Activated CD4-positive, alpha-beta T cell treated with anti-CD3 and anti-CD28 coated beads for 48 hours (primary cell): ENCODE data around the gene GPR3.

Source experiments
- DNase-seq: peaks from one replicate; pipeline ENCODE4 v3.0.0-alpha.2; 2020

Gene GPR3, protein sequence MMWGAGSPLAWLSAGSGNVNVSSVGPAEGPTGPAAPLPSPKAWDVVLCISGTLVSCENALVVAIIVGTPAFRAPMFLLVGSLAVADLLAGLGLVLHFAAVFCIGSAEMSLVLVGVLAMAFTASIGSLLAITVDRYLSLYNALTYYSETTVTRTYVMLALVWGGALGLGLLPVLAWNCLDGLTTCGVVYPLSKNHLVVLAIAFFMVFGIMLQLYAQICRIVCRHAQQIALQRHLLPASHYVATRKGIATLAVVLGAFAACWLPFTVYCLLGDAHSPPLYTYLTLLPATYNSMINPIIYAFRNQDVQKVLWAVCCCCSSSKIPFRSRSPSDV

DNA sequence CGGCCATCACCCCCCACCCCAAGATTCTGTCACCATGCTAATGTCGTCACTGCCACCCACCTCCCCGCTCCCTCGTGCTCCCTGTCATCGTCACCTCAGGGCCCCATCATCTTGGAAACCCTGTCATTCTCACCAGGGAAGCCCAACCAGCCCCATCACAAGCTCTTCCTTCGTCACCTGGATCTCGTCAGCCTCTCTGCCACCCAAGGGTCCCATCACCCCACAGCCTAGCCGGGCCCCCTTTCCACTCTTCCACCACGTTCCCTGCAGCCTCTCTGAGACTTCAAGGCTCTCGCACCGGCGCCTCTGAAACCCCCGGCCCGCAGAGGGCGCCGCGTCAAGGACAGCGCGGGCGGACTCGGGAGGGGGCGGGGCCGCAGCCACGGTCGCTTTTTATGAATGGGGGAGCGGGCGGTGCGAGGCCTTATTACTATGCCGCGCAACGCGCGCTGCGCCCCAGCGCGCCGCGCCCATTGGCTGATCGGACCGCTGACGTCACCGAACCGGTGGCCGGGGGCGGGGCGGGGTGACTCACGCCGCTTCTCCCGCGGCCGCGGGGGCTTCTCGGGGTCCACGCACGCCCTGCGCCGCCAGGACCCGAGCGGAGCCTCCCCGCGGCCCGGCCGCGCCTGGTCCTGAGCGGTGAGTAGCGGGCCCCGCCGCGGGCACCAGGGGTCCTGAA lies at the start of gene GPR3:
GPR3 (plus strand) TSS at position 527 of the 682 bp plus-strand sequence. CDS start 1,177 bp downstream, outside the sequence.
- peak; percentile 97 for DNase-seq

DNA sequence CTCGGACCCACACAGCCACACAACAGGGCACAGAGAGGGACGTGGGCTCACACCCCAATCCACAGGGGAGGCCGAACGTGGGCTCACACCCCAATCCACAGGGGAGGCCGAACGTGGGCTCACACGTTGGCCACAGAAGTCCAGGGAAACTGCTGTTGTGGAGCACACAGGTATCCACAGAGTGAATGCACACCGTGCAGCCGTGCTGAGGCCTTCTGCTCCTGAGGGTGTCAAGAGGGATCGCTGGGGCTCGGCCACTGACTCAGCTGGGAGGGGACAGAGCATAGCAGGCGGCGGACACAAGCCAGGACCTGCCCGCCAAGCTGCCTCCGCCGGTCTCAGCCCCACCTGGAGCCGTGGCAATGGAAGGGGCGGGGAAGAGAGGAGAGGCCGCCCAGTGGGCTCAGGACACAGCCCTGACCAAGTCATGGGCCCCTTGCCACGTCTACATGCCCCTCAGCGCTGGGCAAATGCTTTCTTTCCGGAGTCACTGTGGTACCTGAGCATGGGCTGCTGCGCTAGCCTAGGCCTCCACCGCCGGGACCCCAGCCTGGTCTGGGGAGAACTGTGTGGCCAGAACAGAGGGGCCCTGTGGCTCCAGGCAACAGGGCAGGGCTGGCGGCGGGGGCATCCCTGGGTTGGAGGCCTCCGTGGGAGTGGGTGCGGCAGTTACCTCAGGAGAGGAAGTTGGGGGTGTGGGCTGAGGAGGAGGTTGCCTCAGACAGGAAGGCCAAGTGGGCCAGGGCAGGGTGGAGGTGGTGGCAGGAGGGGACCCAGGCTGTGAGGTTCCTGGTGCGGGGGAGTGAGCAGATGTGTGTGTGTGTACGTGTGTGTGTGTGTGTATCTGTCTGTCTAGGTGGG lies 49.4 kb upstream of the GPR3 start:
- DNase-seq: peak; percentile 65

DNA sequence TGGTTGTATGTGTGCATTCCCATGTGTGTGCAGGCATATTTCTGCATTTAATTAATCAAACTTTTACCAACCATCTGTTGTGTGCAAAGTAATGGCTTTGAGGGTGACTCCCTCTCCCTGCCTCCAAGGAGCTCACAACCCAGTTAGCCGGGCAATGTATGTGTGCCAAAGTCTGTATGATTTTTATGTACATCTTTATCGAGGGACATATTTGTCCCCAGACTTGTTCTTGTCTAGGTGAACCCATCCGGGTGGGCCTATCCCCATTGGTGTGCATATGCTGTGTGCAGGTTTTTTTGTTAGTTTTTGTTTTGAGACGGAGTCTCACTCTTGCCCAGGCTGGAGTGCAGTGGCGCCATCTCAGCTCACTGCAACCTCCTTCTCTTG lies 48.8 kb upstream of the GPR3 start:
- no peak for DNase-seq

DNA sequence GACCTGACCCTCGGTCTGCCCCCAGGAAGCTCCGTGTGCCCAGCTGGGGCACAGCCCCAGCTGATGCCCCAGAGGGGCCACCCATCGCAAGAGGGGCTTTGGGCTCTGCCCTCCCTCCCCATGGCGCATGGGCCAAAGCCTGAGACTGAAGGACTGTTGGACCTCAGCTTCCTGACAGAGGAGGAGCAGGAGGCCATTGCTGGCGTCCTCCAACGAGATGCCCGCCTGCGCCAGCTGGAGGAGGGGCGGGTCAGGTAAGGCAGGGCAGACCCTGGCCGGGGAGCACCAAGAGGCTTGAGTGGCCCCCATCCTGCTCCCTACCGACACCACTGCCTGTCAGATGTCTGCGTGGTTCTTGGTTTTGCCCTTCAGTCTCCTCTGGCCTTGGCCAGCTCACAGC lies 47.1 kb upstream of the GPR3 start:
- DNase-seq: no peak

DNA sequence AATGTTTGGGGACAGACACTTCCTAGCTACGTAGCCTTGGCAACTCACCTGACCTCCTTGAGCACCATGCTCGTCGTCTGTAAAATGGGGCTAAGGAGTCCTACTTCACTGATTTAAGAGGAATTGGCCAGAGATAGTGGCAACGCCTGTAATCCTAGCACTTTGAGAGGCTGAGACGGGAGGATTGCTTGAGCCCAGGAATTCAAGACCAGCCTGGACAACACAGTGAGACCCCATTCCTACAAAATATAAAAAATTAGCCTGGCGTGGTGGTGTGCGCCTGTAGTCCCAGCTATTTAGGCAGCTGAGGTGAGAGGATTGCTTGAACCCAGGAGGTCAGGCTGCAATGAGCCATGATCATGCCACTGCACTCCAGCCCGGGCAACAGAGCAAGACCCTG lies 46.1 kb upstream of the GPR3 start:
- DNase-seq: no peak

DNA sequence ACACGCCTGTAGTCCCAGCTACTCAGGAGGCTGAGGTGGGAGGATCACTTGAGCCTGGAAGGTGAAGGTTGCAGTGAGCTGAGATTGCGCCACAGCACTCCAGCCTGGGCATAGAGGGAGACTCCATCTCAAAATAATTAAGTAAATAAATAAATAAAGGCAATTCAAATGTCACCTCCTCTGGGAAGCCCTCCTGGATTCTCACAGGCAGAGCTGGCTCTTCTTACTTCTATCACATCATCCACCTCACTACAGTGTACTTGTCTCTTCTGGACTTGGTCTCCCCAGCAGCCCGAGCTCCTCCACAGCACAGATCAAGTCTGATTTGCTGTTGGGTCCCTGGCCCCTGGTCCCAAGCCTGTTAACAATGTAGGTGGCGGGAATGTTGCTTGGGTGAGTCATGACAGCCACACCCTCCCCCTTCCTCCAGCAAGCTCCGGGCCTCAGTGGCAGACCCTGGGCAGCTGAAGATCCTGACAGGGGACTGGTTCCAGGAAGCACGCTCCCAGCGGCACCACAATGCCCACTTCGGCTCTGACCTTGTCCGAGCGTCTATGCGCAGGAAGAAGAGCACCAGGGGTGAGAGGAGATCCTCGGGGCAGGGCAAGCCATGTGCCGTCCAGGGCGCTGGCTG lies 45.3 kb upstream of the GPR3 start:
- no peak for DNase-seq

DNA sequence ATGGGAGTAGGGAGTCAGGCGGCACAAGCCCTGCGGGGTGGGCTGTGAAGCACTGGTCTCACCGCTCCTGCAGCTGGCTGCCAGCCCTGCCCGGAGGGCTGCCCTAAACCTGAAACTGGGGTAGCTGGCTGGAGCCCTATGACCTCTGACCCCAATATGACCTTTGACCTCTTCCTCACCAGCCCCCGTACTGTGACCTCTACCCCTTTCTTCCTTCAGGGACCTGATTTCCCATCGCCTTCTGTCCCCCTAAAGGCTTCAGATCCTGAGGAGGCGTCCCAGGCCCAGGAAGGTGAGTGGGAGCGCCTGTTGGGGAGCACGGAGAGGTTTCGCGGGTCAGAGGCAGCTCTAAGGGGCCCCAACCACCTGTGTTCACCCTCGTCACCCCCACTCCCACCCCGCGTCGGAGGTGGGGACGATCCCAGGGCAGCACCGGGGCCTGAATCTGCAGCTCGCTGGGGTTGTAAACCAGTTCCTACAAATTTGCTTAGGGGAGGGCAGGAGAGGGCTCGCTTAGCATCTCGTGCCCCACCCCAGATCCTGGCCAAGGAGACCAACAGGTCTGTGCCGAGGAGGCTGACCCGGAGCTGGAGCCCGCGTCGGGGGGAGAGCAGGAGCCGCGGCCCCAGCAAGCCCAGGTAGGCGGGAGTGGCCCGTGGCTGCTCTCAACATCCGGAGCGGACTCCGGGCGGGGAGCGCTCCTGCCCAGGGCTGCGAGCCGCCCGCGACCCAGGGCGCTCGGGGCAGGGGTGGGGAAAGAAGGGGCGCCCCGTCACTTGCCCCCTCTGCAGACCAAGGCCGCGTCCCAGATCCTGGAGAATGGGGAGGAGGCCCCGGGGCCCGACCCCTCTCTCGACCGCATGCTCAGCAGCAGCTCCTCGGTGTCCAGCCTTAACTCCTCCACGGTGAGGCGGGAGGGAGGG lies 43.3 kb upstream of the GPR3 start:
- peak; percentile 40 for DNase-seq

DNA sequence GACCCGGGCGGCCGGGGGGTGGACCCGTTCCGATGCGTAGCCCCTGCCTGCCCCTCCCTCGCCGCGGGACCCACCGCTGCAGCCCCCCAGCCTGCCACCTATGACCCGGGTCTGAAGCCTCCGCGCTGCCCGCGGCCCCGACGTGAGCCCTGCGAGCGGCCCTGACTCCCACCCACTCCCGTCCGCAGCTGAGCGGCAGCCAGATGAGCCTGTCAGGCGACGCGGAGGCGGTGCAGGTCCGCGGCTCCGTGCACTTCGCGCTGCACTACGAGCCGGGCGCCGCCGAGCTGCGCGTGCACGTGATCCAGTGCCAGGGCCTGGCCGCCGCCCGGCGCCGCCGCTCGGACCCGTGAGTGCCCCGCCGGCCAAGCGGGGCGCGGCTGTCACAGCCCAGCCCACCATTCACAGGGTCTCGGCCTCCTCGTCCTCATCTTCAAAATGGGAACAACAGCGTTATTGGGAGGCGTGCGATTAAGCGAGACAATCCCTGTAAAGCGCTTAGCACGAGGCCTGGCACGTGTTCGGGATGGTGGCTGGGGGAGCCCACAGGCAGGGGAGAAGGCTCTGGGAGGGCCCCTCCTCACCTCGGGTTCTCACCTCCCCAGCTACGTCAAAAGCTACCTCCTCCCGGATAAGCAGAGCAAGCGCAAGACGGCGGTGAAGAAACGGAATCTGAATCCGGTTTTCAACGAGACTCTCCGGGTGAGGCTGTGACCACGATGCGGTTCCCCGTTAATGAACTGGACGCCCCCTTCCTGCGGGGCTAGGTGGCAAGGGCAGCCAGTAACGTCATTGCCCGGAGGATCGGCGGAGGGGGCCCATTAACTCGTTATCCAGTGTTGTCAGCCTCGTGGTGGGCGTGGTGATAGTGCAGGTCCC lies 42.4 kb upstream of the GPR3 start:
- peak; percentile 39 for DNase-seq

DNA sequence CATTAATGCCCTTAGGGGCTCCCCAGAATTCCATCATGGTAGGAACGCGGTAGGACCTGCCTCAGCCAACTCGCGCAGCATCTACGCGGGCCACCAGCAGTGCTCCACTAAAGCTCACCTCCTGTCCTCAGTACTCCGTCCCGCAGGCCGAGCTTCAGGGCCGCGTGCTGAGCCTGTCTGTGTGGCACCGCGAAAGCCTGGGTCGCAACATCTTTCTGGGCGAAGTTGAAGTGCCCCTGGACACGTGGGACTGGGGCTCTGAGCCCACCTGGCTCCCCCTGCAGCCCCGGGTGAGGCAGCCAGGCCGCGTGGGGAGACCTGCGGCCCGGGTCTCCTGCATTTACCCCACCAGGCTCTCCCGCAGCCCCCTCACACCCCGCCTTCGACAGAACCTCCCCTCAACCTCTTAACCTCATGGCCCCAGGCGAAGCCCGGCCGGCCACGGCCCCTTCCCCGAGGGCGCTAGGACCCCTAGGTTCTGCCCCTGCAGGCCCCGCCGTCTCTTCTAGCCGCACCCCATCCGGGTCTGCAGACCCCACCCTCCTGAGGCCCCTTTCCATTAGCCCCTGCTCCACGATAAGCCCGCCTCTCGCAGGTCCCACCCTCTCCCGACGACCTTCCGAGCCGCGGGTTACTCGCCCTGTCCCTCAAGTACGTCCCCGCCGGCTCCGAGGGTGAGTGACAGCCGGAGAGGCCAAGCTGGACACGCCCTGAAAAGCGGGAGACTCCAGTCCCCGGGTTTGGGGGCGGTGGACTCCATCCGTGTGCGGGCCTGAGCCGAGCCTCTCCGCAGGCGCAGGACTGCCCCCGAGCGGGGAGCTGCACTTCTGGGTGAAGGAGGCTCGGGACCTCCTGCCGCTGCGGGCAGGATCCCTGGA lies 41.5 kb upstream of the GPR3 start:
- DNase-seq: no peak

DNA sequence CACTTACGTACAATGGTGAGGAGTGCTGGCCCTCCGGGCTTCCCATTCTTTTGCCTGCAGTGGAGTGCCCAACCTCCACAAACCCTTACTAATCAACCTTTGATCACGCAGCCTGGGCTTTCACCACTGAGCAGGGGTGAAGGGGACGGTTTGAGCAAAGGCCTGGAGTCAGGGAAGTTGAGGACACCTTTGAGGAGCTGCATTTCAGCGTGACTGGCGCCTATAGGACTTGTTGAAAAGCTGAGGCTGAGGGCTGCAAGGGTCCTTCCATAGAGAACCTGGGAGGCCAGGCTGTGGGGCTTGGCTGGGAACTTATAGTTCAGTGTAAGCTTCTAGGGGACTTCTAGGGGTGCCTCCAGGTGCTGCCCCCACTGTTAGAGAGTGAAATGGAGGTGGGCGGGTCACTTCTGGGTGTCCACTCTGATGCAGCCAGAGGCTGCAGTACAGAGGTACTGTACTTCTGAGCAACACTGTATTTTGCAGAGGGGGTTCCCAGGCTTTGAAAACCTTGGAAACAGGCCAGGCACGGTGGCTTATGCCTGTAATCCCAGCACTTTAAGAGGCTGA lies 40.8 kb upstream of the GPR3 start:
- DNase-seq: no peak

DNA sequence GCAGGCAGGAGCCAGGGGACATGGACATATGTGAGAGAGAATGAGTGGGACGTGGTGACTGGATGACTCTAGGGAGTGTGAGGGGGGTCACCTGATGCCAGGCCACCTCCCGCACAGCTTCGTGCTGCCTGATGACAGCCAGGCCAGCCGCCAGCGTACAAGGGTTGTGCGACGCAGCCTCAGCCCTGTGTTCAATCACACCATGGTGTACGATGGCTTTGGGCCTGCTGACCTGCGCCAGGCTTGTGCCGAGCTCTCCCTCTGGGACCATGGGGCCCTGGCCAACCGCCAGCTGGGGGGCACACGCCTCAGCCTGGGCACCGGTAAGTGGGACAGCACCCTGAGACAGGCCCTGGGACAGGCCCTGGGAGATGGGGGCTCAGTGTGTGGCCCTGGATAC lies 39.3 kb upstream of the GPR3 start:
- no peak for DNase-seq

DNA sequence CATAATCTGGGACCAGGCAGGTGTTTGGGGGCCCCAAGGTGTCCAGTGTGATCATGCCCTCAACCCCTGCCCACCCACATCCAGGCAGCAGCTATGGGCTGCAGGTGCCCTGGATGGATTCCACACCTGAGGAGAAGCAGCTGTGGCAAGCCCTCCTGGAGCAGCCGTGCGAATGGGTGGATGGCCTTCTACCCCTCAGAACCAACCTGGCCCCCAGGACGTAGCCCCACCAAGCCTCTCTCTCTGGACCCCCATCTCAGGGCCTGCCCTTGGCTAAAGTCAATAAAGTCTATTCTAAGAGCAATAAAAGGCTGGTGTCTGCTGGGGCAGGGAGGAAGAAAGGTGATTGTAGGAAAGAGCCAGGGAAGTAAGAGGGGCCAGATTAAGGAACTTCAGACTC lies 38.8 kb upstream of the GPR3 start:
- no peak for DNase-seq

DNA sequence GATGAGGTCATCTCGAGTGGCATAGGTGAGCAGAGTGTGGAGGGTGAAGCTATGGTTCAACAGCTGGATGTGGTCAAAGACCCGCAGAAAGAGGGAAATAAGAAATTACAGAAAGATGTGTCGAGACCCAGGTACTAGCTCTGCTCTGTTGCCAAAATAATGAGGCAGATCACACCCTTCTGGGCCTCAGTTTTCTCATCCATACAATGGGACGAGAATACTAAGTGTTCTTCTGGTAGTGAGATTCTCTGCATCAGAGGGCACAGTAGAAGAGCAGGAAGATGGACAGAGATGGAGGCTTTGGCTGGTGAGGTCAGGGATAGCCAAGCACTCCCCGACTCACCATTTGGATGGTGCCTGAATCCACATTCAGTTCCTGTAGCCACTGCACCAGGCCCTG lies 36.7 kb upstream of the GPR3 start:
- DNase-seq: no peak

DNA sequence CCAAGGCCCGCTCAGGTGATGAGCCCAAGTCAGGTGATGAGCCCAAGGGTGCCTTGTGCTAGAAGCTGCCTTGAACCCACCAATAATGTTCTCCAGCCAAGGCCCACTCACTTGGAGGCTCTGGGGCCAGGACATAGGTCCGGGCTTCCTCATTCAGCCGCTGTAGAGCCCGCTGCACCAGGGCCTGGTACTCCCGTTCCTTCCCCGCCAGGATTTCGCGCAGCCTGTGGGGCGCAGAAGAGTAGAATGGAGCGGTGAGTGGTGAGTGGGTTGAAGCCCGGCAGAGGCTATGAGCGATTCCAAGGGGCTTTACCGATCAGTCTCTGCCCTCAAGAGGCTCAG lies 36.2 kb upstream of the GPR3 start:
- no peak for DNase-seq

DNA sequence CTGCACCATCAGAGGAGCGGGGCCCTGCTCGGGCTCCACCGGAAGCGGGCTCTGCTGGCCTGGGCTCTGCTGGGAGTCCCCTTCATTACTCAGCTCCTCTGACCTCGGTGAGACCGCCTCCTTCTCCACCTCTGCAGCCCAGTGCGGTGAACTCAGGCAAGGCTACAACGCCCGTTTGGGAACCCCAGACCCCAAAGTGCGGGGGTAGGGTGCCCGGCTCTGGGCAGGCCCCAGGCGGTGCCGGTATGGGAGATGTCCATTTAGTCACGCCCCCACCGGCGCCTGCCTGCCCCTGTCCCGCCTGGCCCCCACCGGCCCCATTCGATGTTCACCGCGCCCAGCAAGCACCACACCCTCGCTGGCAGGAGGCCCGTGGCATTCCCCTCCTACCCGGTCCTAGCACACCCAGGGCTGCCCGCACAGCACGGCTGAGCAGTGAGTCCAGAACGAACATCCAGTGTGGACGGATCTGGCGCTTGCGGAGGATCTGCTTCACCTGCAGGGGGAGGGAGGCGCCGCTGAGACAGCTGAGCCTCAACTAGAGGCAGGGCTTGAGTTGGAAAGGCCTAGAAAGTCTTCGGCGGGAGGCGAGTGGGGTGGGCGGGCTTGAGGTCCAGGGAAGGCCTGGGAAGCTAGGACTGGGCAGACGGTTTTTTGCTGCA lies 35.7 kb upstream of the GPR3 start:
- peak; percentile 69 for DNase-seq

DNA sequence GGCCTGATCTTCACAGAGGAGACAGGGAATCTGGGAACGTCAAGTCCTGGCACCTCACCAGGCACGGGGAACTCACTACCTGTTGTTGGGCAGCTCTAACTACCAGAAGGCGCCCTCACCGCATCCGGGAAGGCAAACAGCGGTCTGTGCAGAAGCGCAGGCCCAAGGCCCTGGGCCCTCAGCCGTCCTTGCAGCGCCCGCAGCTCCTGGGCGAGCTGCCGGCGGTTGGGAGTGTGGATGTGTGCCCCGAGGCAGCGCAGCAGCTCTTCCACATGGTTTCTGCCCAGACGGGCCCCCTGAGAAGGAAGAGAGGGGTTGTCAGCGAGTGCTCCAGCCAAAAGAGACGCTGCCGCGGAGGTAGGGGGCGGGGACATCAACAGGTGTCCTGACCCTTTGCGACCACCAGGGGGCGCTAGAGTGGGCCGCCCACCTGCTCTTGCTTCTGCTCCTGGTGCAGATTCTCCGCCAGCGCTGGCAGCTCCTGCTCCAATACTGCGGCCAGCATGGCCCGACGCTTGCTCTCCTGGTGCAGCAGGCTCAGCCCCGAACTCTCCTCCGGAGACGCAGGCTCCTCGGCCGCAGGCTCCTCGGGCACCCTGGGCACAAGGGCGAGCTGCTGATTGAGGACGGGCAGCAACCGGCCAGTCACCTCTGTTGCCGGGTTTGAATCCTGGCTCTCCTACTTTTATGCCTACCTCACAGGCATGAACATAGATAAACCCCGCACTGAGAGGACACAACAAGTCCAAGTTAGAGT lies 35.0 kb upstream of the GPR3 start:
- DNase-seq: peak; percentile 86

DNA sequence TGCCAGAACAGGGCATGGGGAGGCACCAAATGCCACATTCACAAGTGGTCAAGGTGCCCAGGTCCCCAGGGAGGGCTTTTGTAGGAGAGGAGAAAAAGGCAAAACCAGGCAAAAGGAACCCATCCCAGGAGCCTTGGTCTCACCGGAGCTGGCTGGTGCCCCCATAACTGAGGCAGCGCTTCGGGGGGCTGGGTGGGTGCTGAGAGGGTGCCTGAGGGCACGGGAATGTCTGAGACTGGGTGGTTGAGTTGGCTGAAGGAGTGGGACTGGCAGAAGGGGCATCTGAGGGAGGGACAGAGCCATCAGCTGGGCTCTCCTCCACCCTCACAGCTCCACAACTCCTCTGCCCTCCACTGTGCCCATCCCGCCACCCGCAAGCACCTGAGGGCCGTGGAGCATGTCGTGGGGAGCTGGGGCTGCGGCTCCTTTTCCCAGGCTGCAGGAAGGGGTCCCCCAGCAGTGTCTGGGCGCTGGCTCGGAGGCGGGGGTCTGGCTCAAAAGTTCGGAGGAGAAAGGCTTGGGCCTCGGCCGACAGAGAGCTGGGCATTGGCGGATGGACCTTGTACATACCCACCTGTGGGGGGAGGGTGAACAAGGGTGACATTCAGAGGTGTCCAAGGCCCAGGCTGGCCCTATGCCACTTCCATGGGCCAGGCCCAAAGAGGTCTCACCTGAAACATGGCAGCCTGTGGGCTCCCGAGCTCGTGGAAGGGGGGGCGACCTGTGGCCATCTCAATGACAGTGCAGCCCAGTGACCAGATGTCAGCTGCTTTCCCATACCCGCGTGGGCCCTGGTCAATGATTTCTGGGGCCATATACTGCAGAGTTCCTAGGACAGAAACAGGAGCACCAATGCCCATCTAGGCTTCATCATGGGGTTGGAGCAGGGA lies 34.1 kb upstream of the GPR3 start:
- DNase-seq: no peak
